ENCODE results near the gene SYPL2. TPM values are rescaled to one million over a fixed set of nuclear protein-coding genes. Genes with fewer than 3 reads are reported as not detected.
"Not testable (repeated sequence)": the region's sequence is repeated elsewhere in the genome, so short reads cannot be mapped to it uniquely, and the experiment has no call there.

Gene SYPL2
- total RNA-seq, 1 donor from 2014 or later: 1.5 TPM

- intact Hi-C loops (cut with DNase I): no loop called here
- peaks cover 14% of the 10 kb centered on the region for H3K27me3 ChIP-seq (ENCODE audit: low read depth)
Observed at GRCh38 chr1:109443476-109443875, 22.9 kb upstream of the SYPL2 start.

GRCh38 chr1:109444346-109444745, 22.0 kb upstream of the SYPL2 start:
- Histone ChIP-seq H3K36me3 (no peaks in the 10 kb centered on the region), H3K27me3 (ENCODE audit: low read depth) (peaks cover 14% of the 10 kb centered on the region), H3K9me3 (no peaks in the 10 kb centered on the region), H3K4me1 (no peaks in the 10 kb centered on the region), H3K27ac (no peak overlapping the region), H3K4me3 (no peak overlapping the region)
- no peak for ATAC-seq
- TF ChIP-seq CTCF (IDR thresholded peaks at IDR 0.05): no peak
- intact Hi-C loops (cut with DNase I): no loop called here
- DNase-seq: no peak

More at GRCh38 chr1:109443476-109443875, 22.9 kb upstream of the SYPL2 start:
- Histone ChIP-seq H3K9me3 (no peaks in the 10 kb centered on the region), H3K4me3 (no peak overlapping the region), H3K4me1 (no peaks in the 10 kb centered on the region), H3K36me3 (no peaks in the 10 kb centered on the region), H3K27ac (no peak overlapping the region)
- ATAC-seq (no peak), DNase-seq (no peak)
- no peak for TF ChIP-seq CTCF (IDR thresholded peaks at IDR 0.05)

- ATAC-seq; H3K9me3 ChIP-seq; H3K4me1 ChIP-seq; H3K27ac ChIP-seq; DNase-seq; intact Hi-C loops (cut with DNase I); H3K4me3 ChIP-seq; H3K36me3 ChIP-seq: not testable (repeated sequence)
- peaks cover 14% of the 10 kb centered on the region for H3K27me3 ChIP-seq (ENCODE audit: low read depth)
Observed at GRCh38 chr1:109445949-109446695, 20.2 kb upstream of the SYPL2 start.

GRCh38 chr1:109447524-109447923, 18.8 kb upstream of the SYPL2 start:
- H3K9me3 ChIP-seq: no peaks in the 10 kb centered on the region
- intact Hi-C loops (cut with DNase I): no loop called here
- H3K4me1 ChIP-seq: no peaks in the 10 kb centered on the region
- no peak for TF ChIP-seq CTCF (IDR thresholded peaks at IDR 0.05)
- no peak overlapping the region for H3K27ac ChIP-seq
- ATAC-seq: no peak
- H3K27me3 ChIP-seq (ENCODE audit: low read depth): peaks cover 12% of the 10 kb centered on the region
- DNase-seq: no peak
- no peak overlapping the region for H3K4me3 ChIP-seq
- H3K36me3 ChIP-seq: no peaks in the 10 kb centered on the region

GRCh38 chr1:109454497-109455133, 11.7 kb upstream of the SYPL2 start:
- H3K36me3 ChIP-seq: no peaks in the 10 kb centered on the region
- intact Hi-C loops (cut with DNase I): no loop called here
- TF ChIP-seq CTCF (IDR thresholded peaks at IDR 0.05): no peak
- no peaks in the 10 kb centered on the region for H3K4me1 ChIP-seq
- no peak overlapping the region for H3K4me3 ChIP-seq
- no peak for DNase-seq
- H3K27ac ChIP-seq: no peak overlapping the region
- no peaks in the 10 kb centered on the region for H3K9me3 ChIP-seq
- no peaks in the 10 kb centered on the region for H3K27me3 ChIP-seq (ENCODE audit: low read depth)
- ATAC-seq: no peak

GRCh38 chr1:109457819-109458218, 8.5 kb upstream of the SYPL2 start:
- DNase-seq (no peak), ATAC-seq (no peak)
- H3K27ac ChIP-seq: no peak overlapping the region
- H3K4me1 ChIP-seq: no peaks in the 10 kb centered on the region
- no peaks in the 10 kb centered on the region for H3K9me3 ChIP-seq
- H3K4me3 ChIP-seq: no peak overlapping the region
- TF ChIP-seq CTCF (IDR thresholded peaks at IDR 0.05): no peak
- intact Hi-C loops (cut with DNase I): no loop called here
- H3K36me3 ChIP-seq: no peaks in the 10 kb centered on the region
- H3K27me3 ChIP-seq (ENCODE audit: low read depth): peaks cover 11% of the 10 kb centered on the region
